RWPE2 (cell line): ENCODE measurements around the gene FBXW8.
A peak's percentile ranks its signal among the peaks of the same experiment; 100 is the strongest.

ENCODE experiments used
- ATAC-seq: fragments of 200-7000 bp; cut with Tn5 transposase; 3 replicates; pipeline ENCODE4 v1.9.1; 2021; ENCODE audit warnings: low read depth
- DNase-seq: peaks from one replicate; pipeline ENCODE4 v3.0.0-alpha.2; 2020; ENCODE audit warnings: low spot score
- H3K27ac ChIP-seq: fragments of 450-650 bp; 2 replicates; pipeline ENCODE4 v1.5.1; 2017; ENCODE audit warnings: mild to moderate bottlenecking; ENCODE audit not compliant: poor library complexity, severe bottlenecking
- H3K27me3 ChIP-seq: fragments of 250-450 bp; sonication (Bioruptor Pico); 2 replicates; pipeline ENCODE4 v1.5.1; 2021; ENCODE audit warnings: mild to moderate bottlenecking, moderate library complexity; ENCODE audit not compliant: insufficient read depth, poor library complexity, severe bottlenecking
- H3K36me3 ChIP-seq: fragments of 250-450 bp; sonication (Bioruptor Pico); 2 replicates; pipeline ENCODE4 v1.5.1; 2020; ENCODE audit warnings: low read depth, mild to moderate bottlenecking, moderate library complexity
- H3K4me1 ChIP-seq: fragments of 250-450 bp; sonication (Bioruptor Pico); 2 replicates; pipeline ENCODE4 v1.5.1; 2021; ENCODE audit warnings: mild to moderate bottlenecking, moderate library complexity; ENCODE audit not compliant: insufficient read depth, poor library complexity, severe bottlenecking
- H3K4me3 ChIP-seq: fragments of 250-450 bp; sonication (Bioruptor Pico); 2 replicates; pipeline ENCODE4 v1.5.1; 2021; ENCODE audit warnings: mild to moderate bottlenecking, moderate library complexity; ENCODE audit not compliant: severe bottlenecking
- H3K9me3 ChIP-seq: fragments of 250-450 bp; sonication (Bioruptor Pico); 2 replicates; pipeline ENCODE4 v1.5.1; 2021; ENCODE audit warnings: mild to moderate bottlenecking, moderate library complexity; ENCODE audit not compliant: severe bottlenecking
- CTCF ChIP-seq: fragments of 450-650 bp; IDR thresholded peaks from one replicate; pipeline ENCODE4 v1.5.1; 2017; ENCODE audit warnings: mild to moderate bottlenecking, moderate library complexity; ENCODE audit not compliant: poor library complexity, severe bottlenecking

Gene FBXW8

GRCh38 chr12:117034249-117034648 lies 123.5 kb downstream of the FBXW8 start:
- Histone ChIP-seq H3K27ac (no peak overlapping the region), H3K27me3 (peaks cover 13% of the 10 kb centered on the region), H3K36me3 (no peaks in the 10 kb centered on the region), H3K4me3 (no peak overlapping the region), H3K4me1 (no peaks in the 10 kb centered on the region), H3K9me3 (no peaks in the 10 kb centered on the region)
- peak; percentile 17 for DNase-seq
- TF ChIP-seq CTCF = no peak
- ATAC-seq = no peak

GRCh38 chr12:117034701-117035151 lies 124.0 kb downstream of the FBXW8 start:
- TF ChIP-seq CTCF = no peak
- DNase-seq (no peak), ATAC-seq (no peak)
- H3K27me3 ChIP-seq = peaks cover 13% of the 10 kb centered on the region
- H3K36me3 ChIP-seq = no peaks in the 10 kb centered on the region
- no peaks in the 10 kb centered on the region for H3K4me1 ChIP-seq
- H3K4me3 ChIP-seq = no peak overlapping the region
- H3K9me3 ChIP-seq = no peaks in the 10 kb centered on the region
- H3K27ac ChIP-seq = no peak overlapping the region

GRCh38 chr12:117035287-117035686 lies 124.5 kb downstream of the FBXW8 start:
- H3K36me3 ChIP-seq = no peaks in the 10 kb centered on the region
- H3K4me1 ChIP-seq = no peaks in the 10 kb centered on the region
- DNase-seq (no peak), ATAC-seq (no peak)
- TF ChIP-seq CTCF = no peak
- no peak overlapping the region for H3K27ac ChIP-seq
- no peak overlapping the region for H3K4me3 ChIP-seq
- H3K27me3 ChIP-seq = peaks cover 13% of the 10 kb centered on the region
- no peaks in the 10 kb centered on the region for H3K9me3 ChIP-seq

- TF ChIP-seq CTCF = no peak
- no peak for ATAC-seq
These were observed 125.3 kb downstream of the FBXW8 start for GRCh38 chr12:117036046-117036445.

GRCh38 chr12:117036547-117036946 lies 125.8 kb downstream of the FBXW8 start:
- DNase-seq = no peak
- peaks cover 13% of the 10 kb centered on the region for H3K27me3 ChIP-seq
- no peaks in the 10 kb centered on the region for H3K4me1 ChIP-seq
- no peak overlapping the region for H3K4me3 ChIP-seq
- H3K36me3 ChIP-seq = no peaks in the 10 kb centered on the region
- H3K27ac ChIP-seq = no peak overlapping the region
- no peaks in the 10 kb centered on the region for H3K9me3 ChIP-seq
- ATAC-seq = no peak
- no peak for TF ChIP-seq CTCF

More at GRCh38 chr12:117036046-117036445, 125.3 kb downstream of the FBXW8 start:
- Histone ChIP-seq H3K9me3 (no peaks in the 10 kb centered on the region), H3K4me1 (no peaks in the 10 kb centered on the region), H3K4me3 (no peak overlapping the region), H3K36me3 (no peaks in the 10 kb centered on the region), H3K27ac (no peak overlapping the region), H3K27me3 (peaks cover 13% of the 10 kb centered on the region)
- DNase-seq = no peak
